Nucleus accumbens (tissue), 56 donors: ENCODE measurements around the gene CDRT15.
"Not testable (repeated sequence)": the region's sequence is repeated elsewhere in the genome, so short reads cannot be mapped to it uniquely, and the experiment has no call there.

Source experiments
- DNase-seq, 56 donors: peaks; one replicate each; lab custom pipeline; 2025; lab: John Stamatoyannopoulos, UW

The CDRT15 gene

GRCh38 chr17:14236762-14237161 is at the start of gene CDRT15:
Gene CDRT15 (minus strand): TSS chr17:14236862. CDS start chr17:14236833, 29 bp downstream.
- DNase-seq: not testable (repeated sequence)

- DNase-seq: no peak
Observed at GRCh38 chr17:14282726-14283125, 46.1 kb upstream of the CDRT15 start.

GRCh38 chr17:14281530-14281929 is 44.9 kb upstream of the CDRT15 start:
- no peak for DNase-seq

- no peak for DNase-seq
Observed at GRCh38 chr17:14276535-14277250, 40.0 kb upstream of the CDRT15 start.

GRCh38 chr17:14270508-14270907 is 33.8 kb upstream of the CDRT15 start:
- no peak for DNase-seq

GRCh38 chr17:14269473-14269872 is 32.8 kb upstream of the CDRT15 start:
- no peak for DNase-seq

GRCh38 chr17:14268264-14268663 is 31.6 kb upstream of the CDRT15 start:
- DNase-seq: no peak

- DNase-seq: no peak
Observed at GRCh38 chr17:14261406-14261805, 24.7 kb upstream of the CDRT15 start.

GRCh38 chr17:14245629-14246028 is 9.0 kb upstream of the CDRT15 start:
- DNase-seq: no peak

- DNase-seq: no peak
Observed at GRCh38 chr17:14245002-14245401, 8.3 kb upstream of the CDRT15 start.

- not testable (repeated sequence) for DNase-seq
Observed at GRCh38 chr17:14239271-14239670, 2.6 kb upstream of the CDRT15 start.

GRCh38 chr17:14236032-14236431 is 630 bp downstream of the CDRT15 start:
- not testable (repeated sequence) for DNase-seq

- DNase-seq: not testable (repeated sequence)
Observed at GRCh38 chr17:14235047-14235446, 1.6 kb downstream of the CDRT15 start.

- DNase-seq: not testable (repeated sequence)
Observed at GRCh38 chr17:14231187-14231586, 5.5 kb downstream of the CDRT15 start.

GRCh38 chr17:14228903-14229302 is 7.8 kb downstream of the CDRT15 start:
- DNase-seq: no peak

GRCh38 chr17:14227052-14227451 is 9.6 kb downstream of the CDRT15 start:
- DNase-seq: no peak

GRCh38 chr17:14225254-14225980 is 11.2 kb downstream of the CDRT15 start:
- DNase-seq: no peak

- no peak for DNase-seq
Observed at GRCh38 chr17:14222611-14223010, 14.1 kb downstream of the CDRT15 start.

- no peak for DNase-seq
Observed at GRCh38 chr17:14214271-14214670, 22.4 kb downstream of the CDRT15 start.

- DNase-seq: no peak
Observed at GRCh38 chr17:14212401-14212800, 24.3 kb downstream of the CDRT15 start.

- DNase-seq: peak in 5 of 56 donors; percentile 1 to 31 (median 3)
Observed at GRCh38 chr17:14211801-14212200, 24.9 kb downstream of the CDRT15 start.

- DNase-seq: no peak
Observed at GRCh38 chr17:14211246-14211645, 25.4 kb downstream of the CDRT15 start.
